ENCODE measurements around the gene IL1RL2.

The IL1RL2 gene

DNA sequence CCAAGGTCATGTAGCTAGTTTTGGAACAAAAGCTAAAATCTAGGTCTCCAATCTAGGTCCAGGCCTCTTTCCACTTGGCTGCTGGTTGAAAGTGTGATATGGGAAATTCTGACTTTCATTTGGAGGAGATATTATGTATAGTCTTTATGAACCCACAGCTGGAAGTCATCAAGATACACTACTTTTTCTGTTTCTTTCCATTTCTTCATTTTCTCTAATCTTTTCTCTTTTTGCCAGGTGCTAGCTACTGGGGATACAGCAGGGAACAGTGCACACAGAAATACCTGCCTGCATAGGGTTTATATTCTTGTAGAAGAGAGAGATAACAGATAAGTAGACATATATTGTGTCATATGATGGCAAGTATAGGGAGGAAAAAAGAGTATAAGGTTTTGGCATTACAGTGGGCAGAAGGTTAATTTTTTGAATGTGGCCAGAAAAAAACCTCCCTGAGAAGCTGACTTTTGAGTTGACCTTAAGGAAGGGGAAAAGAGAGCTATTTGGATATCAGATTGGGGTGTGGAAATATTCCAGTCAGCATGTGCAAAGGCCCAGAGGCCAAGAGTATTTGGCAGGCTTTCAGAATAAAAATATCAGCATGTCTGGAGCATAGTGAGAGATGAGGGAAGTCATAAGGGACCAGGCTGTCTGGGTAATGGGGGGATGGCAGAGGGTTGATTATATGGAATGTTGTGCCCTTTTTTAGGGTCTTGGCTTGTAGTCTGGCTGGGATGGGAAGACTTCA, 28.6 kb upstream of the IL1RL2 start:
- DNase-seq: no peak

DNA sequence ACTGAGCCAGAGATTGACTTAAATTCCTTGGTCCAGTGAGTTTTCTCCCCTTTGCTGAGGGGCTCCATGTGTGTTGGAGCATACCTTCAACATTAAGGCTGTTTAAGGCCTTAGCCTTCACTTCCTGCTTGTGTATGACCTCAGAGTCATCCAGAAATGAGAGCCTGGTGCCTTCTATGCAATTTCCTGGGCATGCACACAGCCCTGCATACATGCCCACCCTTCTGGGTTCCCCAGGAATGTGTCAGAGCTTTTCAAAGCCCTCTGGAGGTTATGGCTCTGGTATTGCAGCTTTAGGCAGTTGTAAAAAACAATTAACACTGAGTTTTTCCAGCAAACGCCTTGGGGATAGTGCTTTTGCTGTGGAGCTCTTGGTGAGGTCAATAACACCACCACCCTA, 27.5 kb upstream of the IL1RL2 start:
- DNase-seq: peak; percentile 41

DNA sequence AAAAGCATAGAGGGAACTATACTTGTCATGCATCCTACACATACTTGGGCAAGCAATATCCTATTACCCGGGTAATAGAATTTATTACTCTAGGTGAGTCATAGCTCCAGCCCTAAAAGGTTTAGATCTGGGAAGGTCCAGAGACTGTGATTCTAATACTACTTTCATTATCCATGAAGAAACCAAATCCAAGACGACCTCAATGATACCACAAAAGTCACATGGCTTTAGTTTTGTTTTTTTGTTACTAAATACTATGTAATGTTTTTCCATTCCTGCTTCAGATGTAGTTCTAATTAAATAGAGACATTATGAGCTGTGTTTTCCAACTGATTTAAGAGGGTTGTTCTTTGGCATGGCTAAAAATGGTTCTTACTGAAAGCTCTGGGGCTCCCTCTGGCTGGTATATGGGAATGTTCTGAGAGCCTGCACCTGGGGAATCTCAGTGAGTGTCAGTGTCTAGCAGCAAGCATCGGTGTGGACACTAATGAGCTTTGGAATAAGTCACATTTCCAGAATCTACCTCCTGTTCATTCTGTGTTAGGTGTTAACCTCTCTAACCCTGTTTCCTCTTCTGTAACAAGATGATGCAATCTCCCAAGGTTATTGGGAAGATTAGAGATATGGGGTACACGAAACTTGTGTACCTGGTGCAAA, 20.5 kb upstream of the IL1RL2 start:
- DNase-seq: peak; percentile 51

DNA sequence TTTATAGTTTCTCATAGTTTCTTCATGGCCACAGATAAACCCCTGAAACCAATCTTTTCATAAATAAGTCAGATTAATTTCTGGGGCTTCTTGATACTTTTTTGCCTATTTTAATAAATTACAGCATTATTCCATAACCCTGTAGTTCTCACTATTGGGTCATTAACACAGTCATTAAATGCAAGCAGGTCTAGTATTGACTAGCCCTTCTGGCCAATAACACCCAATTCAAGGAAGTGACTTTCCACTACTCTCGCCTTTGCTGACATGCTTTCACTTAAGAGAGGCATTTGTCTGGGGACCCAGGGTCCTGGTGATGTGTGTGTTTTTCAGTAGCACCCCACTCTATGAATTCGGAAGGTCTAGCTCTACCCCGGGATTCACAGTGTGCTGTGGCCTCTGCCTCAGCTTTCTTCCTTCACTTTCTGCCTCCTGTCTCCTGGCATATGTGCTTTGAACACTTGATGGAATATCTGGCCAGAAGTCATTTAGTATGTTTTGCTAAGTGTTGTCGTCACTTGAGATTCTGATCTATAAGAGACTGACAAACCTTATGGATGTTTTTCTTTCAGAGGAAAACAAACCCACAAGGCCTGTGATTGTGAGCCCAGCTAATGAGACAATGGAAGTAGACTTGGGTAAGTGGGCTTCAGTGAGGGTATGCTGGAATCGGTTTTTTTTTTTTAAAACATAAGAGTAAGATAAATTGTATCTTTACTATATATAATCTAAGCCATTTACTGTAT, 18.6 kb upstream of the IL1RL2 start:
- no peak for DNase-seq

DNA sequence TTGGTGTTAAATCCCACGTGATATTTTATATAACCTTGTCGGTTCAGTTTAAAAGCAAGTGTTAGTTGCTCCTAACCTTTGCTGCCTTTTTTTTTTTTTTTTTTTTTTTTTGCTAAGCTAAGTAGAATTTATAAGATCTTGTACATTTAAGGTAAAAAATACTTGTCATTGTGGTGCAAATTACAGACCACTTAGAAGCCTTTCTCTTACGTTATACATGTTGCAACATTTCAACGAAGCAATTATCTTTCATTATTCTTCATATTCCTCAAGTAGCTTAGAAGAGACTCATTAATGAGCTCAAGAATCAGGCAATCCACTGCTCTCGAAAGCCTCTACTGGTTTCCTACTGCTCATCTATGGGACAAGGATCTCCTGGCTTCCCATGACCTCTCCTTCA, 14.9 kb upstream of the IL1RL2 start:
- DNase-seq: no peak

DNA sequence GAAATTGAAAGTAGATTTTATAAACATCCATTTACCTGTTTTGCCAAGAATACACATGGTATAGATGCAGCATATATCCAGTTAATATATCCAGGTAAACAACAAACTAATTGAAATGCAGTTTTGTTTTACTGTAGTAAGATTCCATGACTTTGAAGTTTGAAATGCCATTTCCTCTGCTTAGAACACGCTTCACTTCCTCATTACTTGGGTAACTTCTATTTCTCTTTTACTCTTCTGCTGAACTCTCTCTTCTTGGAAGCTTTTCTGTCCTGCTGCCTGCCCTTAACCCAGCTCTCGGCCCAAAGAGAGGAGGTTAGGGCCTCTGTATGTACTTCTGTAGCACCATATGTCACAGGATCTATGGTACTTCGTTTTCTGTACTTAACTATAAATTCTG, 14.1 kb upstream of the IL1RL2 start:
- DNase-seq: no peak

DNA sequence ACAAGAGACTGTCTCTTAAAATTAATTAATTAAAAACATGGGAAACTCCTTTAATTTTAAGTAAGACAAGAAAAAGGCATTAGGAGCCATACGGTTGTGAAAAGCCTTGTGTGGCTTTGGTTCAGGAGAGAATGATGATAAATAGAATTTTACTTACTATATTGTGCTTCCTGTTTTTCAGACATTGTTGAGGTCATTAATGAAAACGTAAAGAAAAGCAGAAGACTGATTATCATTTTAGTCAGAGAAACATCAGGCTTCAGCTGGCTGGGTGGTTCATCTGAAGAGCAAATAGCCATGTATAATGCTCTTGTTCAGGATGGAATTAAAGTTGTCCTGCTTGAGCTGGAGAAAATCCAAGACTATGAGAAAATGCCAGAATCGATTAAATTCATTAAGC, 10.7 kb upstream of the IL1RL2 start:
- no peak for DNase-seq

DNA sequence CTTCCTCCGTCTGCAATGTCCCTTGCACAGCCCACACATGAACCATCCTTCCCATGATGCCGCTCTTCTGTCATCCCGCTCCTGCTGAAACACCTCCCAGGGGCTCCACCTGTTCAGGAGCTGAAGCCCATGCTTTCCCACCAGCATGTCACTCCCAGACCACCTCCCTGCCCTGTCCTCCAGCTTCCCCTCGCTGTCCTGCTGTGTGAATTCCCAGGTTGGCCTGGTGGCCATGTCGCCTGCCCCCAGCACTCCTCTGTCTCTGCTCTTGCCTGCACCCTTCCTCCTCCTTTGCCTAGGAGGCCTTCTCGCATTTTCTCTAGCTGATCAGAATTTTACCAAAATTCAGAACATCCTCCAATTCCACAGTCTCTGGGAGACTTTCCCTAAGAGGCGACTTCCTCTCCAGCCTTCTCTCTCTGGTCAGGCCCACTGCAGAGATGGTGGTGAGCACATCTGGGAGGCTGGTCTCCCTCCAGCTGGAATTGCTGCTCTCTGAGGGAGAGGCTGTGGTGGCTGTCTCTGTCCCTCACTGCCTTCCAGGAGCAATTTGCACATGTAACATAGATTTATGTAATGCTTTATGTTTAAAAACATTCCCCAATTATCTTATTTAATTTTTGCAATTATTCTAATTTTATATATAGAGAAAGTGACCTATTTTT, 8.9 kb upstream of the IL1RL2 start:
- DNase-seq: no peak

DNA sequence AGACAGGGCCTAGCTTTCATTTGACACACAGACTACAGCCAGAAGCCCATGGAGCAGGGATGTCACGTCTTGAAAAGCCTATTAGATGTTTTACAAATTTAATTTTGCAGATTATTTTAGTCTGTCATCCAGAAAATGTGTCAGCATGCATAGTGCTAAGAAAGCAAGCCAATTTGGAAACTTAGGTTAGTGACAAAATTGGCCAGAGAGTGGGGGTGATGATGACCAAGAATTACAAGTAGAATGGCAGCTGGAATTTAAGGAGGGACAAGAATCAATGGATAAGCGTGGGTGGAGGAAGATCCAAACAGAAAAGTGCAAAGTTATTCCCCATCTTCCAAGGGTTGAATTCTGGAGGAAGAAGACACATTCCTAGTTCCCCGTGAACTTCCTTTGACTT, 7.8 kb upstream of the IL1RL2 start:
- no peak for DNase-seq

DNA sequence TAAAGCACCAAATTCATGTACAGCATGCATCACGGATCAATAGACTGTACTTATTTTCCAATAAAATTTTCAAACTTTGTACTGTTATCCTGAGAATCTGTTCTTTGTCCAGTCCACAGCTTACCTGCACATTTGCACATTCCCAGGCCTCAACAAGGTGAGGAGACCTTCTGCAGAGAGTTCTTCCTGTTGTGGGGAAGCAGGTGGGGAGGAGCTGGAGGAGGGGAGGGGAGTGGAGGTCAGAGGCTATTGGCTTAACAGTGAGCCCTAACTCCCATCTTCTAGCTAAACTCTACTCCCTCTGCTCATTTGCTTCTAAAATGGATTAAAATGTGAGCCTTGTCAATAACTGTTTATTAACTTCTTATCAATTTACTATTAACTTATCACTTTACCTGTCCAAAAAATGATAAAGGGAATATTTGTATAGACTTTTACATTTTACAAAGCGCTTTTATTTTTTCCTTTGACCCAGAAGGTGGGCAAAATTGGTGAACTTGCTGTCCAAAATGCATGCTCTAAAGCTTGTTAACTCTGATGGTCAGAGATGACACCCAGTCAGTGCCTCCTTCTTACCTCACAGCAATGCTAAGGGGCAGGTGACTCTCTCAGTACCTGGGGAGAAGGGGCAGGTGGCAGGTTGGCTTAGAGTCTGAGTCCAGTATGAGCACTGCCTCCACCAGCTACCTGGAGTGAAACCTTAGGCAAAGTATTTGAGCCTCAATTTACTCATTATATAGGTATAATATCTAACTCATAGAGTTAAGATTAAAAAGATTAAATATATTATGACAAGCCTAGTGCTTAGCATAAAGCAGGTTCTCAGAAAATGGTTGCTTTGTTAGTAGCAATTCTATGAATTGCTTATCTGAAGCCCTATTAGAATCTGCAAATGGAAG, 6.8 kb upstream of the IL1RL2 start:
- no peak for DNase-seq

DNA sequence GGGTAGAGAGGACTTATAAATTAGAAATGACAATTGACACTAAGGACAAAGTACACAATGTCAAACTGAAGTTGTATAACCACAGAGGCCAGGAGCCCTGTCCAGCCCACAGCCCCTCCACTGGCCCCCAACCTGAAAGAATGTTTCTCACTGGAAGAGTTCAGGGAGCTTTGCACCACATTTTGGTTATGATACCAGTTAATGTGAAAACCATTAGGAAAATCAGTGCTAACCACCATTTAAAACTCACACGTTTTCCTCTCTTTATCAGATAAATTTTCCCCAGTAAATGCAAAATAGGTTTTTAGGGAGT, 6.2 kb upstream of the IL1RL2 start:
- no peak for DNase-seq

DNA sequence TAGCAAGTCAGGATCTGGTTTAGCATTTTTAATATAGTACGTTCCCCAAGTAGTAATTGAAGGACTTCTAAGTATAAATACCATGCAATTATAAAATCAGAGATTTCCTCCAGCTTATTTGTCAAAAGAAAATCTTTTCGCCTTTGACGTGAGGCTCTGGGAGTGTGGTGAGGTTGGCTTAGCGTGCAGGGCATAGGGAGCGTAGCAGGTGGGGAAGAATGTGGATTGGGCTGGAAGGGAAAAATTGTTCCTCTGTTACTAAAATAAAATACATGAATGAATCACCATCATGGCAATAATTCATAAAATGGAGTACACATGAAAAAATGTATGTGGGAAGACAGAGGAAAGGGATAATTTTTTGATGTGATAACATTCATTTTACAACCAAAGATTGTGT, 5.4 kb upstream of the IL1RL2 start:
- peak; percentile 16 for DNase-seq

DNA sequence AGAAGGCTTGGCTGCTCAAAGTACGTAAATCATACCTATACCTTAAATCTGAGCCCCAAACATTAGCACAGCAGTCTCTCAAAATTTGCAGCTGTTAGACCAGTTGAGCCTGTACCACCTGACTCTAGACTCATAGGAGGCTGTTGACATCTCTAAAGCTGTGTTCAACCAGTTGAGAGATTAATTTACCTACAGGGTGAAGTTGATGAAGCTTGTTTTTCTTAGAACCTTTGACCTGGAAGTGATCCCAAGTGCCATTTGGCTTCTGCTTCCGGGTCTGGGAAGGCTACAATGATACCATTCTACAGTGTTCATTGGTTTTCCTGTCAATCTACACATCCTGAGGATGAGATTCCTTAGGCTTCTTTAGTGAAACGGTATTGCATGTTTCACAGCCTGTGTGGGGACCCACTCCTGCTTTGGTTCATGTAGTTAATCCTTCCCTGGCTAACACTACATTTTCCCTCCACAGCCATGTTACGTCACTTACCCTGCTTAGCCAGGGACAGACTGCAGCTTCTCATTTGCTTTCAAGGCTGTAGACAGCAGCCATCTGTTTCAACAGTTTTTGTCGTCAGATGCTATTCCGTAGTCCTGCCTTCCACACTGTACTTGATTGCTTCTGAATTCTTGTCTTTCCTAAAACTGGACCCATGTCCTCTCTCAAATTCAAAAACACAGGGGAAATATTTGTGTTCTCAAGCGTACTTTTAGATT, 4.7 kb upstream of the IL1RL2 start:
- no peak for DNase-seq

DNA sequence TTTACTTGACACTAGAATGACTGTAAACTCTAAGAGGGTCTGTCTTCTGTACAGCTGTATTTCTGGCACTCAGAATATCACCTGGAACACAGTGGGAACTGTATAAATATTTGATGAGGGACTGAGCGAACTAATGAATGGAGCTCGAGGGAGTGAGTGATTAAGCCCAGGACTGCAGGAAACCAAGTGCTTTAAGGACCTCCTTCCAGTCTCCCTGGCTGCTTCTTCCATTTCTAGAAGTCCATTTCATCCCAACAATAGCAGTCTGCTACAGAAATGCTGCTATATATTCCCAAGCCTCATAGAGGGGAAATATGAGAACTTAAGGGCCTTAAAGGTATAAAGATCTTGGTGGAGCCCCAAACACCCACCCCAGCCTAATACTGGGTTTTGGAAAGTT, 2.8 kb upstream of the IL1RL2 start:
- no peak for DNase-seq

DNA sequence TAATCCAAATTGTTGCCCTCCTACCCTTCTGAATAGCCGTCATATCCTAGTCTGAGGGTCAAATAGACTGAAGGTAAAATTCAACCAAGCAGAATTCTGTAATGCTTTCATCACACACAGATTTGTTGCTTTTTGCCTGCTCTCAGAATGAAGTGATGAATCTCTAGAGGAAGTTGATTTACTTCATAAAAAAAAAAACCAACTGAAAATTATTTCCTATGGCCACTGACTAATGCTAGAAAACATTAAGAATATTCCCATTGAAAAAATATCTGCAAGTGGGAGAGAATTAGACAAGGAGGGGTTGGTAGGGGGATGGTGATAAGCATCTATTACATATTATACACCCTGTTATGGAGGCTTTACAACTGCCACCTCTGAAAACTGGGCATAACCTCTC, 2.3 kb upstream of the IL1RL2 start:
- DNase-seq: peak; percentile 57

DNA sequence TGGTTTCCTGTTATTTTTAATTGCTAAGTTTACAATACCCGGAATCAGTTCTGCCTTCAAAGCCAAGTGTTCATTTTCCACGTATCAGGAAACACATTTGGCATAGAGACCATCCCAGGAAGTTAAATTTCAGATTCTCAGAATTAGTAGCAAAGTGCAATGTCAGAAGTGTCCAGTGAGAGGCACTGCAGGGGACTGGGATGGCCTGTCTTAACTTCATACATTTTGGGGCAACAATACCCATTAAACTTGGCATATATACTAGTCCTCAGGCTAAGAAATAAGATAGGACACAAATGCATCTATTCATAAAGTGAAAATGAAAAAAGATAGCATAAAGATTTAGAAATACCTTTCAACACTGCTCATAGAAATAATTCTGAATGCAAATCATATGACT, 1.5 kb upstream of the IL1RL2 start:
- peak; percentile 6 for DNase-seq

DNA sequence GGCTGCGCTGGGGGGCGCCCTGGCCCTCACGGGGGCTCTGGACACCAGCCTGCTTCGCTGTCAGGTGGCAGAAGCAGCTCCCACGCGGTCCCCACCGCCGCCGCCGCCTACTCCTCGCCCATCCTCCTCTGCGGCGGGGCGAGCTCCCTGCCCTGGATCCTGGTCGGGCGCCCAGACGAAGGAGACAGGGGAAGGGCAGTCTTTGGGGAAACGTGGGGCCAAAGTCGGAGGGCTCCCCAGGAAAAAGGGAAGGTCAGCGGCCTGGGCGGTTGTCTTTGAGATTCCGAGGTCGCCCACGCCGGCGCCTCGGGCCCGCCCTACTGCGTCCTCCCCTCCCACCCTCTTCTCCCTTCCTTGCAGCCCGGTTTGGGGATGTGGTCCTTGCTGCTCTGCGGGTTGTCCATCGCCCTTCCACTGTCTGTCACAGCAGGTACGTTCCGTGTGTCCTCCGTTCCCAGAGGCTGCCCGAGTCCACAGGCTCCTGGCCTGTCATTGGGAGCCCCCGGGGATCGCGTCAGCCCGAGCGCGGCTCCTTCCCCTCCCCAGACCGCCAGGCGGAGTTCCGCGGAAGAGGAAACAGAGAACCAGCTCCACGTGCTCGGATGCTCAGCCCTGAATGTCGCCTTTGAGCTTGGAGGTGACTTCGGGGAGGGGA, 800 bp downstream of the IL1RL2 start:
- DNase-seq: peak; percentile 48

DNA sequence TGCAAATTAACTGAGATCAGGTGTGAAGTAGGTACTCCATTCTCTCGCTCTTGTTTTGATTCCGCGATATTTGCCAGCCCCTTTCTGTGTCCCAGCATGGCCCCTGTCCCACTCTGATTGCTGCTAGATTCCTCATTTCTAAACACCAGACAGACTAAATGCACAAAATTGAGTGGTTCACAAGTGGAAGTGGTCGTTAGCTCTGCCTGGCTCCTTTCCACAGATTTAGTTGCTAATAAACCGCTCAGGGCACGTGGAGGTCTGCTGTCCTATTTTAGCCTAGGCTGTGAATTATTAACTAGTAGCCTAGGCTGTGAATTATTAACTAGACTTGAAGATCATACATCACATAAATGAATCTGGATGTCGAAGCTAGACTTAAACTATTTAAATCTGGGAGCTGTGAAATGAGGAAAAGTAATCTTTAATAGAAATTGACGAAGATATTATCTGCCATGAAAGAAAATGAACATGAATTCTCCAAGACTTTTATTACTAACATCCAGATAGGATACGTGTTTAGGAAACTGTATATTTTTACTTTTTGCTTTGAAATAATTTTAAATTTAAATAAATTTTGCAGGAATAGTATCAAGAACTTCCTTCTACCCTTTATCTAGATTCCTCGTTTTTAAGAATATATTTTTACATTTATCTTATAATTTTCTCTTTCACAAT, 3.7 kb downstream of the IL1RL2 start:
- DNase-seq: no peak

DNA sequence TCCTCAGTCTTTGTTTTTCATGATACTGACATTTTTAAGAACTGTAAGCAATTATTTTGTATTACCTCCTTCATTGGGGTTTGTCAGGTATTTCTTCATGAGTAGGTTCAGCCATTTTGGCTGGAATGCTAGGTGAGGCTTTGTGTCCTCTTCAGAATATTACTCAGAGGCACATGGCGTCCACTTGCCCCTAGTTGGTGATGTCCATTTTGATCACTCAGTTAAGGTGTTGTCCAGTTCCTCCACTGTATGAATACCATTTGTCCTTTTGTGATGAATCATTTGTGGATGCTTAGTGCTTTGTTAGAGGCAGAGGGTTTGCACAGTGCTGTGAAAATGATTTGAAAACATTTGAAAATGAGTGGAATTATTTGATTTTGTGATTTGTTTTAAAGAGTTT, 4.7 kb downstream of the IL1RL2 start:
- DNase-seq: no peak

DNA sequence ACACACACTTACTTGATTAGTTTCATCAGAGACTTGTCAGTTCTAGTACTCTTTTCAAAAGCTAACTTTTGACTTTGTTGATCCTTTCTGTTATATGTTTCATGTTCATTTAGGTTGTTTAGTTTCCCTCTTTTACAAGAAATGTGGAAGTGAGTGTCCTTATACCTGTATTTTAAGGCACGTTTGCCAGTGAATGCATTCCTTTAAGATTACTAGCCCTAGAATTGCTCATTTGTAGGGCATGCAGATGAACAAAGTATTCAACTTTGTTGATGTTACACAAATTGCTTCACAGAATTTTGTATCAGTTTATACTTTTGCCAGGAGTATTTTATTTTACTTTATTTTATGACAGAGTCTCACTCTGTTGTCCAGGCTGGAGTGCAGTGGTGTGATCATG, 6.3 kb downstream of the IL1RL2 start:
- DNase-seq: peak; percentile 21

Data from fibroblast of skin of back (primary cell).